Esophagus squamous epithelium (tissue), 5 donors: Measurements from ENCODE around the gene CD79B. TPM values are rescaled to one million over a fixed set of nuclear protein-coding genes. Genes with fewer than 3 reads are reported as not detected.
"Not testable (repeated sequence)": the region's sequence is repeated elsewhere in the genome, so short reads cannot be mapped to it uniquely, and the experiment has no call there.

Source experiments
- DNase-seq: peaks from one replicate; lab custom pipeline; 2025; lab: John Stamatoyannopoulos, UW
- H3K27ac ChIP-seq, 4 donors: fragments of 200-600 bp; sonication (generic); one replicate each; pipeline ENCODE4 v1.5.1; 2016 to 2019; ENCODE audit warnings: mild to moderate bottlenecking in 1 of 4
- H3K27me3 ChIP-seq, 4 donors: fragments of 200-600 bp; sonication (generic); 1 replicate in 3 of 4; 2 replicates in 1 of 4; pipeline versions ENCODE4 v1.5.1 to v1.6.0; 2017 to 2021; ENCODE audit warnings: antibody characterized with exemption in 1 of 4
- H3K36me3 ChIP-seq, 3 donors: fragments of 200-600 bp; sonication (generic); one replicate each; pipeline ENCODE4 v1.5.1; 2016 to 2019
- H3K4me1 ChIP-seq, 3 donors: fragments of 200-600 bp; sonication (generic); one replicate each; pipeline ENCODE4 v1.5.1; 2017 to 2019
- H3K4me3 ChIP-seq, 4 donors: fragments of 200-600 bp; sonication (generic); 1 replicate in 3 of 4; 2 replicates in 1 of 4; pipeline ENCODE4 v1.5.1; 2016 to 2019; ENCODE audit warnings: mild to moderate bottlenecking in 2 of 4, moderate library complexity in 1 of 4
- H3K9me3 ChIP-seq, 3 donors: fragments of 200-600 bp; sonication (generic); one replicate each; pipeline ENCODE4 v1.5.1; 2016 to 2019
- CTCF ChIP-seq, 6 experiments: fragments of 450-650 bp in 4 of 6; fragments of 200-600 bp in 2 of 6; sonication (generic) in 2 of 6; IDR thresholded peaks; one replicate each; pipeline ENCODE4 v1.5.1; 2016 to 2019; ENCODE audit warnings: antibody characterized with exemption in 6 of 6, mild to moderate bottlenecking in 4 of 6, moderate library complexity in 4 of 6
- POLR2A ChIP-seq, 4 donors: fragments of 450-650 bp; IDR thresholded peaks; one replicate each; pipeline ENCODE4 v1.6.1; 2017; ENCODE audit warnings: antibody characterized with exemption in 4 of 4, mild to moderate bottlenecking in 4 of 4, moderate library complexity in 3 of 4
- WGBS, 2 donors: methylation state at CpG; one replicate each; pipeline ENCODE4 v1.1.5; 2018; 5-methylcytosine and 5-hydroxymethylcytosine counted together
- intact Hi-C: fragments of 100-400 bp; cut with DNase I; formaldehyde crosslinking; loops from one replicate; pipeline ENCODE4 v1.15.0; 2022
- total RNA-seq, 4 donors: library from RNA; depleted of rRNA; stranded (reverse); fragments of >200 nt; gene quantifications; one replicate each; pipeline ENCODE4 v1.1.0, GENCODE V29; 2016
- donor health status: DM: yes; HTN: yes; CAD: no.

Gene CD79B
- total RNA-seq, 4 donors from 2014 or later, result 1.1 to 2.0 (median 1.3) TPM; not detected in 1

GRCh38 chr17:63925615-63926014 lies 6.5 kb downstream of the CD79B start:
- 70 to 94% methylated on average over 2 to 3 of the region's 5 CpGs for WGBS, 2 donors
- Histone ChIP-seq H3K27me3 (no peaks in the 10 kb centered on the region), H3K36me3 (no peaks in the 10 kb centered on the region), H3K4me3 (no peak overlapping the region), H3K4me1 (peaks cover under 1 to 13% (median 1%) of the 10 kb centered on the region in 3 donors), H3K9me3 (no peaks in the 10 kb centered on the region), H3K27ac (no peak overlapping the region)
- TF ChIP-seq CTCF (IDR thresholded peaks at IDR 0.05) (no peak), POLR2A (IDR thresholded peaks at IDR 0.05) (no peak)
- DNase-seq, result no peak
- intact Hi-C loops, result loop anchor here (10.0 kb wide), 1 partner anchor 99 kb away; the partner anchor contains the start of gene ICAM2

GRCh38 chr17:63922402-63922801 lies 9.7 kb downstream of the CD79B start:
- H3K4me1 ChIP-seq, DNase-seq, H3K36me3 ChIP-seq, H3K27ac ChIP-seq, H3K9me3 ChIP-seq, H3K4me3 ChIP-seq: not testable (repeated sequence)
- intact Hi-C loops, result loop anchor here (10.0 kb wide), 1 partner anchor 102 kb away; the partner anchor contains the start of gene ICAM2
- H3K27me3 ChIP-seq, result peaks cover 0 to 14% (median 0%) of the 10 kb centered on the region in 4 donors
- WGBS, 2 donors, result 73 to 74% methylated on average over 9 of the region's 9 CpGs

GRCh38 chr17:63920779-63921178 lies 11.4 kb downstream of the CD79B start:
- H3K27ac ChIP-seq, H3K4me1 ChIP-seq, H3K9me3 ChIP-seq, DNase-seq, H3K4me3 ChIP-seq, H3K36me3 ChIP-seq: not testable (repeated sequence)
- intact Hi-C loops, result loop anchor here (10.0 kb wide), 1 partner anchor 104 kb away; the partner anchor contains the start of gene ICAM2
- 80 to 84% methylated on average over 4 to 5 of the region's 5 CpGs for WGBS, 2 donors
- peaks cover 0 to 14% (median 0%) of the 10 kb centered on the region in 4 donors for H3K27me3 ChIP-seq

- DNase-seq, H3K27ac ChIP-seq, H3K4me3 ChIP-seq, H3K4me1 ChIP-seq, H3K9me3 ChIP-seq, H3K36me3 ChIP-seq: not testable (repeated sequence)
- 78 to 81% methylated on average over 6 of the region's 6 CpGs for WGBS, 2 donors
- intact Hi-C loops, result loop anchor here (10.0 kb wide), 1 partner anchor 105 kb away; the partner anchor contains the start of gene ICAM2
- peaks cover 0 to 14% (median 0%) of the 10 kb centered on the region in 4 donors for H3K27me3 ChIP-seq
These were observed 12.1 kb downstream of the CD79B start for GRCh38 chr17:63920050-63920449.

- intact Hi-C loops, result loop anchor here (10.0 kb wide), 1 partner anchor 215 kb away; the partner anchor contains the start of gene ERN1
- no peaks in the 10 kb centered on the region for H3K9me3 ChIP-seq
- H3K4me1 ChIP-seq, result peaks cover 0 to 5% (median 0%) of the 10 kb centered on the region in 3 donors
- no peak overlapping the region for H3K4me3 ChIP-seq
- H3K27me3 ChIP-seq, result peaks cover 0 to 14% (median 0%) of the 10 kb centered on the region in 4 donors
- TF ChIP-seq CTCF (IDR thresholded peaks at IDR 0.05), result peak; percentile 93 to 96 (median 94)
- TF ChIP-seq POLR2A (IDR thresholded peaks at IDR 0.05), result no peak
- H3K36me3 ChIP-seq, result no peaks in the 10 kb centered on the region
- no peak for DNase-seq
- WGBS, 2 donors, result 45 to 53% methylated on average over 4 to 8 of the region's 8 CpGs
- no peak overlapping the region for H3K27ac ChIP-seq
These were observed 12.8 kb downstream of the CD79B start for GRCh38 chr17:63919311-63919723.

GRCh38 chr17:63918789-63919305 lies 13.3 kb downstream of the CD79B start, which contains the start of gene GH1:
Gene GH1 (minus strand): TSS chr17:63918839. CDS start chr17:63918776, 63 bp downstream.
- H3K4me3 ChIP-seq, H3K9me3 ChIP-seq, H3K36me3 ChIP-seq, H3K27ac ChIP-seq, DNase-seq, H3K4me1 ChIP-seq: not testable (repeated sequence)
- H3K27me3 ChIP-seq, result peaks cover 0 to 14% (median 0%) of the 10 kb centered on the region in 4 donors
- intact Hi-C loops, result loop anchor here (10.0 kb wide), 1 partner anchor 216 kb away; the partner anchor contains the start of gene ERN1
- WGBS, 2 donors, result 38 to 53% methylated on average over 6 to 9 of the region's 10 CpGs

- Histone ChIP-seq H3K4me1 (peaks cover 0 to 5% (median 0%) of the 10 kb centered on the region in 3 donors), H3K27me3 (peaks cover 0 to 14% (median 0%) of the 10 kb centered on the region in 4 donors), H3K9me3 (no peaks in the 10 kb centered on the region), H3K36me3 (no peaks in the 10 kb centered on the region), H3K4me3 (no peak overlapping the region), H3K27ac (no peak overlapping the region)
- WGBS, 2 donors, result 53 to 83% methylated on average over 1 to 4 of the region's 10 CpGs
- DNase-seq, result no peak
- TF ChIP-seq CTCF (IDR thresholded peaks at IDR 0.05) (no peak), POLR2A (IDR thresholded peaks at IDR 0.05) (no peak)
- intact Hi-C loops, result loop anchor here (10.0 kb wide), 1 partner anchor 216 kb away; the partner anchor contains the start of gene ERN1
These were observed 13.8 kb downstream of the CD79B start for GRCh38 chr17:63918305-63918704.
